ENCODE measurements around the gene AHSG. TPM values are rescaled to one million over a fixed set of nuclear protein-coding genes. Genes with fewer than 3 reads are reported as not detected.

The AHSG gene
- total RNA-seq, 1 donor from 2014 or later = not detected

DNA sequence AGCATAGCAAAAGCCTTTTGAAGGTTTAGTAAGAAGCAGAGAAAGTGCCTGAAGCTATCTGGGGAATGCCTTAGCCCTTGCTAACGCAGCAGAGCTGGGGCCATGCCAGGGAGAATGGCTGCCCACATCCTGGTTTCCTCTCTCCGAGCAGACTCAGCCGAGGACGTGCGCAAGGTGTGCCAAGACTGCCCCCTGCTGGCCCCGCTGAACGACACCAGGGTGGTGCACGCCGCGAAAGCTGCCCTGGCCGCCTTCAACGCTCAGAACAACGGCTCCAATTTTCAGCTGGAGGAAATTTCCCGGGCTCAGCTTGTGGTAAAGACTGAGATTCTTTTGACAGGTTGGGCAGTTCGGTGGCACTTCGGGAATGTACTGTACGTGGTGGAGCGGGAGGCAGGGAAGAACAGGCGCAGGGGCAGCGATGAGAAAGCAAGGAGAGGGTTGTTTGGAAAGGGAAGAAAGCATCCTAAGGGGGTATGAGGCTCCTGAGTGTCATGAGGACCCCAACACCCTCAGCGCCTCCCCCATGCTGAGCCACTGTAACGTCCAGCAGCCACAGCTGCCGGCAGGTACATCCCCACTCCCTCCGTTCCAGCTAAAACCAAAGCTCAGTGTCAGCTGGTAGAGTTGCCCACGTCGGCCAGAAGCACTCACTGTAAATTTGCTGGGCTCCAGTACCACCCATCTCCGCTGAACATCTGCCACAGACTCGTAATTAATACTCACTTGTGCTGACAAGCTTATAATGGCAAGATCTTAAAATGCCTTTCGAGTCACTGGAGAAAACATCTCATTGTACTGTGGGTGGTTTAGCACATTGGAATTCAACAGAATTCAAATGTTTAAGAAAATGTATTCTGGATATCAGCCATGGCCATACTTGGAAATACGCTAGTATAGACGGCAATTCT is 4.4 kb downstream of the AHSG start:
- peak overlapping the region; percentile 81 for H2AFZ ChIP-seq (ENCODE audit: low read depth, low read length)
- peaks cover 14% of the 10 kb centered on the region for H3K27me3 ChIP-seq (ENCODE audit: insufficient read depth, low read length)
- no peak overlapping the region for H3K27ac ChIP-seq (ENCODE audit: low read depth, low read length)
- peaks cover 5% of the 10 kb centered on the region for H3K4me1 ChIP-seq (ENCODE audit: insufficient read depth, low read length)
- no peaks in the 10 kb centered on the region for H3K9me3 ChIP-seq (ENCODE audit: insufficient read depth, low read depth, low read length)
- Mint-ChIP-seq H3K27ac (ENCODE audit: unreplicated experiment) (no peak overlapping the region), H3K9me3 (ENCODE audit: unreplicated experiment) (no peaks in the 10 kb centered on the region), H3K36me3 (ENCODE audit: low read depth, unreplicated experiment) (no peaks in the 10 kb centered on the region), H3K27me3 (ENCODE audit: low read depth, unreplicated experiment) (peaks cover 42% of the 10 kb centered on the region), H3K4me1 (ENCODE audit: low read depth, unreplicated experiment) (peaks cover 4% of the 10 kb centered on the region), H3K4me3 (ENCODE audit: unreplicated experiment) (peak overlapping the region; percentile 48)
- no peak for FAIRE-seq
- no peaks in the 10 kb centered on the region for H4K20me1 ChIP-seq (ENCODE audit: insufficient read depth, low read length)
- peak overlapping the region; percentile 81 for H3K4me2 ChIP-seq (ENCODE audit: low read length)
- DNase-seq (ENCODE audit: low read depth) = peak; percentile 92
- H3K4me3 ChIP-seq (ENCODE audit: insufficient read depth, low read depth, low read length) = peak overlapping the region; percentile 30
- H3K79me2 ChIP-seq (ENCODE audit: insufficient read depth, low read length) = no peaks in the 10 kb centered on the region
- H3K36me3 ChIP-seq (ENCODE audit: insufficient read depth, low read length) = no peaks in the 10 kb centered on the region
- peak overlapping the region; percentile 48 for H3K9ac ChIP-seq (ENCODE audit: low read length)
- no peak for TF ChIP-seq EZH2 (IDR thresholded peaks at IDR 0.05; ENCODE audit: insufficient read depth, low read length)
- TF ChIP-seq, protein P1, sequence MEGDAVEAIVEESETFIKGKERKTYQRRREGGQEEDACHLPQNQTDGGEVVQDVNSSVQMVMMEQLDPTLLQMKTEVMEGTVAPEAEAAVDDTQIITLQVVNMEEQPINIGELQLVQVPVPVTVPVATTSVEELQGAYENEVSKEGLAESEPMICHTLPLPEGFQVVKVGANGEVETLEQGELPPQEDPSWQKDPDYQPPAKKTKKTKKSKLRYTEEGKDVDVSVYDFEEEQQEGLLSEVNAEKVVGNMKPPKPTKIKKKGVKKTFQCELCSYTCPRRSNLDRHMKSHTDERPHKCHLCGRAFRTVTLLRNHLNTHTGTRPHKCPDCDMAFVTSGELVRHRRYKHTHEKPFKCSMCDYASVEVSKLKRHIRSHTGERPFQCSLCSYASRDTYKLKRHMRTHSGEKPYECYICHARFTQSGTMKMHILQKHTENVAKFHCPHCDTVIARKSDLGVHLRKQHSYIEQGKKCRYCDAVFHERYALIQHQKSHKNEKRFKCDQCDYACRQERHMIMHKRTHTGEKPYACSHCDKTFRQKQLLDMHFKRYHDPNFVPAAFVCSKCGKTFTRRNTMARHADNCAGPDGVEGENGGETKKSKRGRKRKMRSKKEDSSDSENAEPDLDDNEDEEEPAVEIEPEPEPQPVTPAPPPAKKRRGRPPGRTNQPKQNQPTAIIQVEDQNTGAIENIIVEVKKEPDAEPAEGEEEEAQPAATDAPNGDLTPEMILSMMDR (IDR thresholded peaks at IDR 0.05; ENCODE audit: insufficient read depth, low read depth, low read length) = peak; percentile 82

DNA sequence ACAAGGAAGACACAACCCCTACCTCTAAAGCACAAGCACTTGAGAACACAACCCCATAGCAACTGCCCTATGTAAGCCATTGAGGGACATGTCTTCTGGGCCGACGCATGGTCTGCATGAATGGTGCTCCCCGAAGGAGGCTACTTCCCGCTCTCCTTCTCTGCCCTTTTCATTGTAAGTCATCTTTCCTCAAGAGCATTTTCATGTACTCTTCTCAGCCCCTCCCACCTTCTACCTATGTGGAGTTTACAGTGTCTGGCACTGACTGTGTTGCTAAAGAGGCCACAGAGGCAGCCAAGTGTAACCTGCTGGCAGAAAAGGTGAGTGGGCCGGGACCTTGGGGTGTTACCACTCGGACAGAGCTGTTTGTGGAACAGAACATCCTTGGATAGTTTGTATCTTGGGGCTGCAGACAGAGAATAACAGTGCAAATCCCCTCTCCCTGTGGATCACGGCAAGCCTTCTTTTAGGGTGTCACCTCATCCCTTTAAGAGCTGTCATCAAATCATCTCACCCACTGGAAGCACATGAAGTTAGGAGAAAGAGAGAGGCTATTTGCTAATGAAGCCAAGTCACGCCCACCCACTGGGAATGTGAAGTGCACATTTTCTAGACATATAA is 5.6 kb downstream of the AHSG start:
- Histone ChIP-seq H3K4me1 (ENCODE audit: insufficient read depth, low read length) (peaks cover 5% of the 10 kb centered on the region), H3K27me3 (ENCODE audit: insufficient read depth, low read length) (peaks cover 17% of the 10 kb centered on the region), H3K9ac (ENCODE audit: low read length) (no peak overlapping the region), H3K4me2 (ENCODE audit: low read length) (no peak overlapping the region), H4K20me1 (ENCODE audit: insufficient read depth, low read length) (no peaks in the 10 kb centered on the region), H3K4me3 (ENCODE audit: insufficient read depth, low read depth, low read length) (no peak overlapping the region), H3K36me3 (ENCODE audit: insufficient read depth, low read length) (no peaks in the 10 kb centered on the region), H2AFZ (ENCODE audit: low read depth, low read length) (no peak overlapping the region), H3K79me2 (ENCODE audit: insufficient read depth, low read length) (no peaks in the 10 kb centered on the region), H3K27ac (ENCODE audit: low read depth, low read length) (no peak overlapping the region), H3K9me3 (ENCODE audit: insufficient read depth, low read depth, low read length) (no peaks in the 10 kb centered on the region)
- Mint-ChIP-seq H3K36me3 (ENCODE audit: low read depth, unreplicated experiment) (no peaks in the 10 kb centered on the region), H3K27me3 (ENCODE audit: low read depth, unreplicated experiment) (peaks cover 33% of the 10 kb centered on the region), H3K4me1 (ENCODE audit: low read depth, unreplicated experiment) (peaks cover 4% of the 10 kb centered on the region), H3K4me3 (ENCODE audit: unreplicated experiment) (no peak overlapping the region), H3K9me3 (ENCODE audit: unreplicated experiment) (no peaks in the 10 kb centered on the region), H3K27ac (ENCODE audit: unreplicated experiment) (no peak overlapping the region)
- TF ChIP-seq EZH2 (IDR thresholded peaks at IDR 0.05; ENCODE audit: insufficient read depth, low read length) = no peak
- TF ChIP-seq, protein P1 (IDR thresholded peaks at IDR 0.05; ENCODE audit: insufficient read depth, low read depth, low read length) = no peak
- FAIRE-seq (no peak), DNase-seq (ENCODE audit: low read depth) (no peak)

Data from astrocyte (in vitro differentiated cells and primary cell).